Measurements from ENCODE around the gene TFEB.

TFEB gene

DNA sequence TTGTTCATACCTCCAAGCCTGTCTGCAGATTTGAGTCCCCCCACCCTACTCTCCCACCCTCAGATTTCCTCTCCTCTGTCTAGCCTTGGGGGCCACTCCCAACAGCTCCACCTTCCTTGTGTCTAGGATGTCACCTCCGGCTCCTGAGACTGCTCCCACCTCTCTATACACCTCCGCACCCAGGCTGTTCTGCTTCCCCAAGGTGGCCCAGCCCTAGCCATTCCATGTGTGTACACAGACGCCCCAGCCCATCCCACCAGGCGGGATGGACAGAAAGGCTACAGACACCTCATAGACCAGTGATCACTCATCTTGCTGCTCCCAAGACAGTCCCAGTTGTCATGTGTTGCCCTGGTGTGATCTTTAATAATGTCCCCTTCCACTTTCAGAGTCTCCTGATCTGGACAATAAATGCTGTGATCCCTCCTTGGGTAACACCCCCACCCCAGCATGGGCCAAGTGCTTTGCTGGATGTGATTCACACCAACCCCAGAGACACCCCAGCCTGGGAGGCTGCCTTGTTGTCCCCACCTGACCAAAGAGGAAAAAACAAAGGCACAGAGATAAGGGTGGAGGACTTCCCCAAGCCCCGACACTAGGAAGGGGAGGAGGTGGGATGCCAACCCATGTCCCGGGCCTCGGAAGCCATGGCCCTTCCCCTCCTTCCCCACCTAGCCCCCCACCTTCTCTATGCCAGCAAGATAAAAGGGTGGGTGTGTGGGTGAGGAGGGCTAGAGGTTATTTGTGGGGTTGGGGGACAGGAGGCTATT is 61.0 kb downstream of the TFEB start:
- no peak for DNase-seq (ENCODE audit: low spot score)

DNA sequence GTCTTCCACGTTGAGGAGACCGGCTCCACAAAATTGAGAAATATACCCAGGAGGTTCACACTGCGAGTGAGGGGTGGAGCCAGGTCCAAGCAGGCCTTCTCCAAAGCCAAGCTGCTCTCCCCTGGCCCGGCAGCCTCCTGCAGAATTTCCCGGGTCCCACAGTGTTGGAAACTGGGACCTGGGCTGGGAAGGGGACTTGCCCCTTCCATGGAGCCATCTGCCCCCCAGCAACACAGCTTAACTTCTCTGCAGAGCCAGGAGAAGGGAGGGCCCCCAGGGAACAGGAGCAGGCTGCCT is 61.8 kb downstream of the TFEB start:
- no peak for DNase-seq (ENCODE audit: low spot score)

DNA sequence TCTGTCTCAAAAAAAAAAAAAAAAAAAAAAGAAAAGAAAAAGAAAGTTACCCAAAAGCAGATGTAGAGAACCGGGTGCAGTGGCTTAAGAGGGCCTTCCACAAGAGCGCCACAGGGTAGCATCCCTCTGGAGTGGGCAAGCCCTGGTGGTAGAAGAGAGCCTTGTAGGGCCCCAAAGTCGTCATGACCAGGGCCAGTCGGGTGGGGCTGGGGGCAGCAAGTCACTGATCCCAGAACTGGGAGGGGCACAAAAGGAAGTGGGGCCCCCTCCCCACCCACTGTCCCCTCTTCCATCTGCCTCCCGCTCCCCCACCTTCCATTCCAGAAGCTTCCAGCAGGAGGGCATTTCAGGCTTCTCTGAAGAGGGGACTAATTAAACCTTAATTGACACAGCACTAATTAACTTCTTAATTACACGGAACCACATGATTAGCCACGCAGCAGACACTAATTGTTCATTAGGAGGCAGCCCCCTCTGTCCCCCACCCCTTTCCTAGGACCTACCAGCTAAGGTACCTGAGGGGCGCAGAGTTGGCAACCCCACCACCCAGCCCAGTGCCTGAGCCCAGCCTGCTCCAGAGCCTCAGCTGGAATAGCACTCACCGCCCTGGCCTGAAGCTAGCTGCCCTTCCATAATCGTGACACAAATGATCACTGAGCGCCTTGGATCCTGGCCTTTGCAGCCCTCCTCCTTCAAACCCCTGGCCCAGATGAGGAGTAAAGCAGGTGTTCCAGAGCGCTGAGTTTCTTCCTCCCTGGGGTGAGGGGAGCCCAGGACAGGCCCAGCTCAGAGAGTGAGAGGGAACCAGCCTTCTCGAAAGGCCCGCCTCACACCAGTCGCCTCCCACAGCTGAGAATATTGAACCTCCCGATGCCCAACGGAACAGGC is 62.3 kb downstream of the TFEB start:
- no peak for DNase-seq (ENCODE audit: low spot score)

DNA sequence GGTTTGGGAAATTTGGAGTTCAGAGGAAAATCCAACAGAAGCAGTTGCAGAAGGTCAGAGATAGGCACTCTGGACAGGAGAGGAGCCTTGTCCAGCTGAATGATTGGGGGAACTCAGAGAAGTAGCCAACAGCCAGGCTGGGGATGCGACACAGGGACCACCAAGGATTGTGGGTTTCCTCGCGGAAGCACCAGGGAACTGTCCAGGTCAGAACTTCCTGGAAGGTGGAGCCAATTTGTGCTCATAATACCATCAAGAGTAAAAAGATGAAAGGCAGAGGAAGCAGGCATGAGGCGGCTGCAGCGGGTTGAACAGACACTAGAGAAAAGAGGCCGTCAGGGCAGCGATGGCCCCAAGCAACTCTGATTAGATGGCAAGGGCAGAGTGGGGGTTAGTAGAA is 63.4 kb downstream of the TFEB start:
- DNase-seq (ENCODE audit: low spot score): no peak

GRCh38 chr6:41671376-41671775 is 64.0 kb downstream of the TFEB start:
- no peak for DNase-seq (ENCODE audit: low spot score)

GRCh38 chr6:41670703-41671360 is 64.6 kb downstream of the TFEB start:
- no peak for DNase-seq (ENCODE audit: low spot score)

DNA sequence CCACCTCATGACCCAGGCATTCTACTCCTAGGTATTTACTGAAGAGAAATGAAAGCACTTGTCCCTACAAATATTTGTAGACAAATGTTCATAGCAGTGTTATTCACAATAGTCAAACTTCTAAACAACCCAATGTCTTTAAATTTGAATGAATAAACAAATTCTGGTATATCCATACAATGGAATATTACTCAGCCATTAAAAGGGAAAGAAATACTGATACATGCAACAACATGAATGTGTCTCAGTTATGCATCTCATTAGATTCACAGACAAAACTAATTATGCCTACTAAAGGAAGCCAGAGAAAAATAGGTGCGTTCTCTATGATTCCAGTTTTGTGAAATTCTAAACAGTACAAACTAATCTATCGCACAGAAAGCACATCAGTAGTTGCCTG is 66.4 kb downstream of the TFEB start:
- DNase-seq (ENCODE audit: low spot score): no peak

DNA sequence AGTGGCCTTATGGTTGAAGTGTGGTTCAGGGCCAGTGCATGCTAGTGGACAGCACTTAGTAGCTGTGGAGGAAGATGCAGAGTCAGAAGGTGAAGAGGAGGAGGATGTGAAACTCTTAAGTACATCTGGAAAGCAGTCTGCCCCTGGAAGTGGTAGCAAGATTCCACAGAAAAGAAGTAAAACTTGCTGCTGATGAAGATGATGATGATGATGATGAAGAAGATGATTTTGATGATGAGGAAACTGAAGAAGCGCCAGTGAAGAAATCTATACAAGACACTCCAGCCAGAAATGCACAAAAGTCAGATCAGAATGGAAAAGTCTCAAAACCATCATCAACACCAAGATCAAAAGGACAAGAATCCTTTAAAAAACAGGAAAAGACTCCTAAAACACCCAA is 68.2 kb downstream of the TFEB start:
- DNase-seq (ENCODE audit: low spot score): no peak

GRCh38 chr6:41664271-41664670 is 71.1 kb downstream of the TFEB start:
- no peak for DNase-seq (ENCODE audit: low spot score)

DNA sequence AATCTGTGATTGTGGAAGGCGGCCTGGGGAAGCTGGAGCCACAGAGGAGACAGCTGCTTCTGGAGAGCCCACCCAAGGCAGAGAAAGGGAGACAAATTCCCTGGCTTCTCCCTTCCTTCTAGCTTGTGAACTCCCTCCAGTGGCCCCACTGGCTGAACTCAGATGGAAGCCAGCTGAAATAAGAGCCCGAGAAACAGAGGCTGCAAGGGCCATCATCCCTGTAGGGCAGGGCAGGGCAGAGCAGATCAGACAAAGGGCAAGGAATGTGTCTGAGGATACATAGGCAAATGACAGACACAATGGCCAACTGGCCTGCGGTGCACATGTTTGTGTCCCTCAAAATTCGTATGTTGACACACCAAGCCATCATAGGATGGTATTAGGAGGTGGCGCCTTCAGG is 71.8 kb downstream of the TFEB start:
- no peak for DNase-seq (ENCODE audit: low spot score)

DNA sequence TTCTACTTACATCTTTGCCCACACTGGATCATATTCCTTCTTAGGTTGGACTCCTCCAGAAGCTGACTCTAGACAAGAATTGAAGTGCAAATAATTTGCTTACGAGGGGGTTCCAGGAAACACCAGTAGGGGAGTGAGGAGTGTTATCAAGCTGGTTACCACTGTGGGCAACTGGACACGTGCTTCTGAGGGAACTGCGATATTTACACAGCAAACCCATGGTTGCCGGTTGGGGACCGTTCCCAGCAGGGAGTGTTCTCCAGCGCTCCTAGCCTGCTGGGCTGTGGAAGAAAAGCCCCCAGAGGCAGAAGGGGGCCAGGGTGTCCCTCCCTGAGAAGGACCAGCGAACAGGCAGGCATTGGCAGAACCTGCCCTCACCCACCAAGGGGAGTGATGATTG is 75.5 kb downstream of the TFEB start:
- no peak for DNase-seq (ENCODE audit: low spot score)

- DNase-seq (ENCODE audit: low spot score): no peak
These were observed 76.8 kb downstream of the TFEB start for GRCh38 chr6:41658636-41659035.

DNA sequence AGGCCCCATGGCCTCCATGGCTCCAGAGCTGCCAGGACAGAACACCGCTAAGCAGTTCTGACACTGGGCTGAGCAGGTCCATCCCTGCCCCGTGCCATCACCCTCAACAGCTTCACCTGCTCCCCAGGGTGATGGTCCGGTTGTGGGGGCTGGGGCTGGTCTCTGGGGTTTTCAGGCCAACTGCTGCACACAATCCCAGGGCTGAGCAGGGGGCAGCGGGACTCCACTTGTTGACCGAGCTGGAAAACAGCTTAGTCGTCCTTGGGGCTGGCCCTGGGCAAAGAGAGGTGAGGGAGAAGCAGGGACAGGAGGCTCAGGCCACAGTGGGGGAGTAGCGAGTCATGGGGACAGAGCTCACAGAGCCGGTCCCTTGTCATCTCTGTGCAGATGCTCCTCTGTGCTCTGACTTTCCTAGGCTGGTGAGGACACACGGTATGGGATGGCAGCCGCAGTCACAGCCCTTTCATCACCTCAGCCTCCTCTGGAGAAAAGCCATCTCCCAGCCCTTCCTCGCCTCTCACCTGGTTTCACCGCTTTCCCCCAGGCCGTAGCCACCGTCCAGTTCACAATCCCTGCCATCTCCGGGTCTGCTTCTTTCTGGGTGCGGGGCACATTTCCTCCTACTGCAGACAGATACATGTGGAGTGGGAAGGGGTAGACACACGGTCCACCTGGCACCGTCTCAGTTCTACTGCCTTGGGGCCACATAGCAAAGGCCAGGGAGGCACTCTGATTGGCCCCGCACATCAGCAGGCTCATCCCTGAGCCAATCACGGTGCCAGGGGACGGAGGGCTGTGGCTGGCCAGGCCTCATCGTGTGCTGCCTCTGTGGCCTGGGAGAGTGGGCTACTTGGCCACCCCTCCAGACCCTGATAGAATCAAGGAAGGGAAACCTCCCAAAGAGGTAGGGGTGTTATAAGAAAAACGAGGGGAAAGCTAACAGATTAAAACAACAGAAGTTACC is 78.0 kb downstream of the TFEB start:
- no peak for DNase-seq (ENCODE audit: low spot score)

GRCh38 chr6:41656002-41656691 is 79.3 kb downstream of the TFEB start:
- no peak for DNase-seq (ENCODE audit: low spot score)

DNA sequence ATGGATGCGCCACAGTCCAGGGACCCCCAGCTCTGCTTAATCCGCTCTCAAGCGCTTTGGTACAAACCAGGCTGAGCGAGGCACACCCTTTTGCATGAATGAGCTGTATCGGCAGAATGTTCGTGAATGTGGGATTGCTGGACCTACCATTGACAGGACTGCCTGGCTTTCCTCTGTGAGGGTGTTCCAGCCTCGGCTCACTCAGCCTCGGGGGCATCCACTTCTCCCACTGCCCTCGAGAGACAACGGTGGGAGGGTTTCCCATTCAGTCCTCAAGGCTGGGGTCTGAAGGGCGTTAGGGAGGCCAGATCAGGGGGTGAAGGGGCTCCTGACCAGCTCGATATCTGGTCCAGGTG is 79.8 kb downstream of the TFEB start:
- no peak for DNase-seq (ENCODE audit: low spot score)

GRCh38 chr6:41655176-41655575 is 80.2 kb downstream of the TFEB start:
- DNase-seq (ENCODE audit: low spot score): no peak

GRCh38 chr6:41654698-41655151 is 80.7 kb downstream of the TFEB start:
- no peak for DNase-seq (ENCODE audit: low spot score)

- no peak for DNase-seq (ENCODE audit: low spot score)
These were observed 81.2 kb downstream of the TFEB start for GRCh38 chr6:41654151-41654697.

DNA sequence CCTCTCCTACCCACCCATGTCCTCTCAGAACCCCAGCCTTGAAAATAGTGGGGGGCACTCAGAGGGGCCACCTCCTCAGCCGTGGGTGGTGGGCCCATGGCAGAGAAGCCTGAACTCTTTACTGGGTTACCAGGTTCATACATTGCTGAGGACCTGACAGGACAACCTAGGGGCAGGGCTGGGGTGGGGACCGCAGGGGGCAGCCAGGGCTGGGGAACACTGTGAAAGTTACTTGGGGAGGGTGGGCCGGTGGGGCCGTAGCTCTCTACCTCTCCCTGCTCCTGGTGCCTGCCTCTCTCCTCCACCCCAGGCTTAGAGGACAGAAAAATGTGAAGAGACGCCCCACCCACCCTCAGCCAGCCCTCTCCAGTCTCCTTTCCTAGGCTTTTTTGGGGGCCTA is 81.7 kb downstream of the TFEB start:
- no peak for DNase-seq (ENCODE audit: low spot score)

DNA sequence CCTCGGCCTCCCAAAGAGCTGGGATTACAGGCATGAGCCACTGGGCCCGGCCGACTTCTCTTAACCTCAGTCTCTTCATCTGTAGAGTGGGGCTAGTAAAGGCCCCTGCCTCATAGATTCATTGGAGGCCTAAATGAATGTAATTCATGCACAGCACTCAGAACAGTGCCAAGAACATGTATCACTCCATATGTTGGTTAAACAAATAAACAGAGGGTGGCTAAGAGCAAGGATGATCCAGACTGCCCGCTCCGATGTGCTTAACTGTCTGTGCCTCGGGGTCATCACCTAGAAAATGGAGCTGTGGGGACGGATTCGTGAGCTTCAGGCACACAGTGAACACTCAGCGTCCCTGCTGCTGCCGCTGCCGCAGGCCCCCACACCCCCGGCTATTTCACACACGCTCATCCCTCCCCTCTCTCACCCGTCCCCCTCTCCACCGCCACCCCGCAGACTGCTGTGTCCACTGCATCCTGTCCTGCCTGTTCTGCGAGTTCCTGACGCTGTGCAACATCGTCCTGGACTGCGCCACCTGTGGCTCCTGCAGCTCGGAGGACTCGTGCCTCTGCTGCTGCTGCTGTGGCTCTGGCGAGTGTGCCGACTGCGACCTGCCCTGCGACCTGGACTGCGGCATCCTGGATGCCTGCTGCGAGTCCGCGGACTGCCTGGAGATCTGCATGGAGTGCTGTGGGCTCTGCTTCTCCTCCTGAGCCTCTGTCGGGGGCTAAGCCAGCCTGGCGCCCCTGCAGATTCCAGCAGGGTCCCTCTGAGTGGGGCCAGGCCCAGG is 82.3 kb downstream of the TFEB start:
- no peak for DNase-seq (ENCODE audit: low spot score)

All from HuH-7 (cell line).